GM18511 (cell line): Measurements from ENCODE around the gene EPB41.

ENCODE experiments used
- ATAC-seq: cut with Tn5 transposase; IDR thresholded peaks from one replicate; pipeline ENCODE4 v1.9.1; 2021; ENCODE audit warnings: mild to moderate bottlenecking, moderate library complexity; ENCODE audit not compliant: unreplicated experiment

EPB41 gene

DNA sequence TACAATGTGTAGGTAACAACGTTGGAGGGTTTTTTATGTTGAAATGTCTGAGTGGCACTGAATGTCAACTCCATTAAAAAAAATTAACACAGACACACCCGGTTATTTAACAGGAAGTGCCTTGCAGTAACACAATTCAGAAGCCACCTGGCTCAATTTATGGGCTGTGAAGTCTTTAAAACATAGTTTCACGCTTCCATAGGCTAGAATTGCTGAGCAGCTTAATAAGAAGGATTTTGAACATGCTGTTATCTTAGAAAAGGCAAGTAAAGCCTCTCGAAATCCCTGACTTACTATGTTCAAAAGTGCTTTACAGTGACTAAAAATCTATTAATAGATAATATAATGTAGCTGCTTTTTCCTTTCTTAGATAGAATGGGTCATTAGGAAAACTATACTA lies 247.7 kb downstream of the EPB41 start:
- no peak for ATAC-seq

- ATAC-seq, result no peak
These were observed 248.2 kb downstream of the EPB41 start for GRCh38 chr1:29162476-29163138.

GRCh38 chr1:29164588-29164987 lies 250.2 kb downstream of the EPB41 start:
- no peak for ATAC-seq

- ATAC-seq, result no peak
These were observed 252.0 kb downstream of the EPB41 start for GRCh38 chr1:29166291-29166878.

DNA sequence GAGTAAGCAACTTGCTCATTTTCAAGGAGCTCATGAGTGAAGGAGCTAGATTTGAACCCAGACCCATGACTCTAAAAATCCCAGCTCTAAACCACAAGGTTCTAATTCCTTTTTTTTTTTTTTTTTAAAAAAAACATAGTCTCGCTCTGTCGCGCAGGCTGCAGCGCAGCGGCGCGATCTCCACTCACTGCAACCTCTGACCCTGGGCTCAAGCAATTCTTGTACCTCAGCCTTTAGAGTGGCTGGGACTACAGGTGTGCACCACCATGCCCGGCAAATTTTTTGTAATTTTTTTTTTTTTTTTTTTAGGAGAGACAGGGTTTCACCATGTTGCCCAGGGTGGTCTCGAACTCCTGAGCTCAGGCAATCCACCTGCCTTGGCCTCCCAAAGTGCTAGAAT lies 253.5 kb downstream of the EPB41 start:
- no peak for ATAC-seq
